Hepatocyte (in vitro differentiated cells): ENCODE results near the gene KMT2E. TPM values are rescaled to one million over a fixed set of nuclear protein-coding genes. Genes with fewer than 3 reads are reported as not detected.

Experiments used
- DNase-seq: peaks from one replicate; pipeline ENCODE4 v3.0.0-alpha.2; 2016; ENCODE audit warnings: low spot score
- H2AFZ ChIP-seq: fragments of 200-600 bp; sonication (generic); 2 replicates; pipeline ENCODE4 v1.6.0; 2016; ENCODE audit warnings: antibody characterized with exemption, mild to moderate bottlenecking
- H3K27ac ChIP-seq: fragments of 200-600 bp; sonication (generic); 2 replicates; pipeline ENCODE4 v1.5.1; 2016; ENCODE audit warnings: mild to moderate bottlenecking
- H3K27me3 ChIP-seq: fragments of 200-600 bp; sonication (generic); 2 replicates; pipeline ENCODE4 v1.6.1; 2016
- H3K36me3 ChIP-seq: fragments of 200-600 bp; sonication (generic); replicated peaks from 2 replicates; pipeline ENCODE4 v1.5.1; 2016; ENCODE audit warnings: low read depth; ENCODE audit not compliant: insufficient read depth
- H3K4me1 ChIP-seq: fragments of 200-600 bp; sonication (generic); 2 replicates; pipeline ENCODE4 v1.5.1; 2016; ENCODE audit warnings: mild to moderate bottlenecking, moderate library complexity; ENCODE audit not compliant: insufficient read depth
- H3K4me2 ChIP-seq: fragments of 200-600 bp; sonication (generic); 2 replicates; pipeline ENCODE4 v1.6.0; 2016
- H3K4me3 ChIP-seq: fragments of 200-600 bp; sonication (generic); 2 replicates; pipeline ENCODE4 v1.5.1; 2016; ENCODE audit warnings: mild to moderate bottlenecking
- H3K79me2 ChIP-seq: fragments of 200-600 bp; sonication (generic); 2 replicates; pipeline ENCODE4 v1.6.0; 2017; ENCODE audit warnings: mild to moderate bottlenecking
- H3K9me2 ChIP-seq: fragments of 200-600 bp; sonication (generic); replicated peaks from 2 replicates; pipeline ENCODE4 v1.6.0; 2017; ENCODE audit warnings: mild to moderate bottlenecking; ENCODE audit not compliant: insufficient read depth
- H3K9me3 ChIP-seq: fragments of 200-600 bp; sonication (generic); 2 replicates; pipeline ENCODE4 v1.5.1; 2016; ENCODE audit warnings: low read depth, mild to moderate bottlenecking
- H4K20me1 ChIP-seq: fragments of 200-600 bp; sonication (generic); 2 replicates; pipeline ENCODE4 v1.6.0; 2016; ENCODE audit warnings: mild to moderate bottlenecking; ENCODE audit not compliant: insufficient read depth, poor library complexity, severe bottlenecking
- CTCF ChIP-seq: fragments of 200-600 bp; sonication (generic); IDR thresholded peaks from 2 replicates; pipeline ENCODE4 v1.5.1; 2016; ENCODE audit warnings: antibody characterized with exemption, mild to moderate bottlenecking; ENCODE audit not compliant: poor library complexity
- EZH2 ChIP-seq: fragments of 200-600 bp; sonication (generic); IDR thresholded peaks from 2 replicates; pipeline ENCODE4 v1.6.1; 2016; ENCODE audit warnings: antibody characterized with exemption, mild to moderate bottlenecking, borderline replicate concordance
- EZH2phosphoT487 ChIP-seq: fragments of 200-600 bp; sonication (generic); IDR thresholded peaks from one replicate; pipeline ENCODE4 v1.6.1; 2018; ENCODE audit warnings: antibody characterized with exemption, mild to moderate bottlenecking, low read depth, moderate library complexity; ENCODE audit not compliant: unreplicated experiment, severe bottlenecking
- WGBS: methylation state at CpG from one replicate; pipeline ENCODE4 v1.1.6; 2016; ENCODE audit warnings: low lambda C conversion rate; ENCODE audit errors: missing lambda C conversion rate; 5-methylcytosine and 5-hydroxymethylcytosine counted together
- polyA plus RNA-seq: library from polyadenylated mRNA; unstranded; fragments of >200 nt; fragmentation: Nextera tagmentation; extraction: Ambion mirVana; gene quantifications from 2 replicates; pipeline ENCODE4 v1.2.1, GENCODE V29; 2016
- total RNA-seq: library from RNA; depleted of rRNA; stranded (reverse); fragments of >200 nt; gene quantifications from 2 replicates; pipeline ENCODE4 v1.2.3, GENCODE V29; 2014

Gene KMT2E
- total and polyA plus RNA-seq, 2 experiments from 2014 or later: 69.7 to 70.8 TPM

- DNase-seq: no peak
- no peaks in the 10 kb centered on the region for H3K27me3 ChIP-seq
- H3K4me1 ChIP-seq: peaks cover 14% of the 10 kb centered on the region
- WGBS: 18% methylated on average over 1 of the region's 1 CpG
- no peaks in the 10 kb centered on the region for H3K9me3 ChIP-seq
- H4K20me1 ChIP-seq: peaks cover 100% of the 10 kb centered on the region
- H2AFZ ChIP-seq: no peak overlapping the region
- H3K4me3 ChIP-seq: no peak overlapping the region
- no peaks in the 10 kb centered on the region for H3K36me3 ChIP-seq
- no peak for TF ChIP-seq EZH2phosphoT487
- TF ChIP-seq CTCF: no peak
- TF ChIP-seq EZH2: no peak
- no peaks in the 10 kb centered on the region for H3K9me2 ChIP-seq
- H3K4me2 ChIP-seq: peak overlapping the region; percentile 3
- H3K79me2 ChIP-seq: peaks cover 99% of the 10 kb centered on the region
- H3K27ac ChIP-seq: no peak overlapping the region
Measured at GRCh38 chr7:105024734-105025133, 10.7 kb downstream of the KMT2E start.

DNA sequence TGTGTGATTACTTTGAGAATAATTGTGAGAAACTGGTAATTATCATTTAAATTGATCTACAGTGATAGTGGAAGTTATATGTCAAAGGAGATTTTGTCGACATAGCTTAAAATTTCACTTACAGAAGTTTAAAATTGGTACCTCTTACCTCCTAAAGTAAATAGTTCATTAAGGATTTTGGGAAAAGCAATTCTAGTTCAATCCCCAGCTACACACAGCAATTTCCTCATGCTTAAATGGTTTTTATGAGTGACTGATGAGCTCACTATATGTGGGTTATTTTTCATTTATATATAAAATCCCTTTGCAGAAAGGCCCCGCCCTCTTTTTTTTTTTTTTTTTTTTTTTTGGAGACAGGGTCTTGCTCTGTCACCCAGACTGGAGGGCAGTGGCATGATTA lies 12.7 kb downstream of the KMT2E start:
- H3K27ac ChIP-seq: no peak overlapping the region

GRCh38 chr7:105027176-105027853 lies 13.3 kb downstream of the KMT2E start:
- TF ChIP-seq CTCF (no peak), EZH2 (no peak), EZH2phosphoT487 (no peak)
- Histone ChIP-seq H3K27me3 (no peaks in the 10 kb centered on the region), H3K9me2 (no peaks in the 10 kb centered on the region), H3K4me1 (peaks cover 10% of the 10 kb centered on the region), H3K27ac (no peak overlapping the region), H4K20me1 (peaks cover 100% of the 10 kb centered on the region), H3K79me2 (peaks cover 99% of the 10 kb centered on the region), H3K36me3 (no peaks in the 10 kb centered on the region), H3K4me2 (no peak overlapping the region), H3K4me3 (no peak overlapping the region), H2AFZ (no peak overlapping the region), H3K9me3 (no peaks in the 10 kb centered on the region)
- WGBS: 76% methylated on average over 2 of the region's 2 CpGs
- no peak for DNase-seq

More for the DNA sequence above, 12.7 kb downstream of the KMT2E start:
- Histone ChIP-seq H3K27me3 (no peaks in the 10 kb centered on the region), H3K9me2 (no peaks in the 10 kb centered on the region), H3K79me2 (peaks cover 99% of the 10 kb centered on the region), H3K36me3 (no peaks in the 10 kb centered on the region), H3K4me1 (peaks cover 14% of the 10 kb centered on the region), H4K20me1 (peaks cover 100% of the 10 kb centered on the region), H3K4me2 (no peak overlapping the region), H2AFZ (no peak overlapping the region), H3K9me3 (no peaks in the 10 kb centered on the region), H3K4me3 (no peak overlapping the region)
- 96% methylated on average over 2 of the region's 2 CpGs for WGBS
- DNase-seq: no peak
- no peak for TF ChIP-seq CTCF
- TF ChIP-seq EZH2: no peak
- no peak for TF ChIP-seq EZH2phosphoT487
